Measurements from ENCODE around the gene EGFLAM.

Gene EGFLAM

DNA sequence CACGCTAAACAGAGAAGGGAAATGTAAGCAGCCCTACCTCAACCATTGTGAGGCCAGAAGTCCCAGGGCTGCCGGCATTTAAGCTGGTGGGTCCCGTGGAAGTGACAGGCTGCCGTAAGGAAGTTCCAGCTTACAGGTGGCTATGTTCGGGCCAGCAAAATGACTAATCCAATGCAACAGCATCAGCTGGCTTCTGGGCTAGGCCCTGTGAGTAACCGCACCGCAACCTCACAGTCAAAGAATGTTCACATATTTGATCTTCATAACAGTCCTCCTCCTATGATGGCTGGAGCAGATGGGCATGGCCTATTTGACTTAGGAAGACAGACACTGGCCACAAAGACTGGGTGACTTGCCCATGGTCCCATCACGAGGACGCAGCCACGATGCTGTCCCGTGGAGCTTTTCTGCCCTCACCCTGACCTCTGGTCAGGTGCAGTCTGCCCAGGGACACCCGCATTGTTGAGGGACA is 209.9 kb downstream of the EGFLAM start:
- no peak for DNase-seq
- Histone ChIP-seq H3K27ac (no peak overlapping the region), H3K27me3 (ENCODE audit: insufficient read depth, low read depth, severe bottlenecking) (no peaks in the 10 kb centered on the region), H3K9me3 (ENCODE audit: severe bottlenecking) (no peaks in the 10 kb centered on the region), H3K4me3 (ENCODE audit: low read depth, low read length) (no peak overlapping the region), H3K36me3 (peaks cover 31% of the 10 kb centered on the region)
- TF ChIP-seq, protein P1, sequence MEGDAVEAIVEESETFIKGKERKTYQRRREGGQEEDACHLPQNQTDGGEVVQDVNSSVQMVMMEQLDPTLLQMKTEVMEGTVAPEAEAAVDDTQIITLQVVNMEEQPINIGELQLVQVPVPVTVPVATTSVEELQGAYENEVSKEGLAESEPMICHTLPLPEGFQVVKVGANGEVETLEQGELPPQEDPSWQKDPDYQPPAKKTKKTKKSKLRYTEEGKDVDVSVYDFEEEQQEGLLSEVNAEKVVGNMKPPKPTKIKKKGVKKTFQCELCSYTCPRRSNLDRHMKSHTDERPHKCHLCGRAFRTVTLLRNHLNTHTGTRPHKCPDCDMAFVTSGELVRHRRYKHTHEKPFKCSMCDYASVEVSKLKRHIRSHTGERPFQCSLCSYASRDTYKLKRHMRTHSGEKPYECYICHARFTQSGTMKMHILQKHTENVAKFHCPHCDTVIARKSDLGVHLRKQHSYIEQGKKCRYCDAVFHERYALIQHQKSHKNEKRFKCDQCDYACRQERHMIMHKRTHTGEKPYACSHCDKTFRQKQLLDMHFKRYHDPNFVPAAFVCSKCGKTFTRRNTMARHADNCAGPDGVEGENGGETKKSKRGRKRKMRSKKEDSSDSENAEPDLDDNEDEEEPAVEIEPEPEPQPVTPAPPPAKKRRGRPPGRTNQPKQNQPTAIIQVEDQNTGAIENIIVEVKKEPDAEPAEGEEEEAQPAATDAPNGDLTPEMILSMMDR (IDR thresholded peaks at IDR 0.05; ENCODE audit: low read depth, low read length) = no peak

DNA sequence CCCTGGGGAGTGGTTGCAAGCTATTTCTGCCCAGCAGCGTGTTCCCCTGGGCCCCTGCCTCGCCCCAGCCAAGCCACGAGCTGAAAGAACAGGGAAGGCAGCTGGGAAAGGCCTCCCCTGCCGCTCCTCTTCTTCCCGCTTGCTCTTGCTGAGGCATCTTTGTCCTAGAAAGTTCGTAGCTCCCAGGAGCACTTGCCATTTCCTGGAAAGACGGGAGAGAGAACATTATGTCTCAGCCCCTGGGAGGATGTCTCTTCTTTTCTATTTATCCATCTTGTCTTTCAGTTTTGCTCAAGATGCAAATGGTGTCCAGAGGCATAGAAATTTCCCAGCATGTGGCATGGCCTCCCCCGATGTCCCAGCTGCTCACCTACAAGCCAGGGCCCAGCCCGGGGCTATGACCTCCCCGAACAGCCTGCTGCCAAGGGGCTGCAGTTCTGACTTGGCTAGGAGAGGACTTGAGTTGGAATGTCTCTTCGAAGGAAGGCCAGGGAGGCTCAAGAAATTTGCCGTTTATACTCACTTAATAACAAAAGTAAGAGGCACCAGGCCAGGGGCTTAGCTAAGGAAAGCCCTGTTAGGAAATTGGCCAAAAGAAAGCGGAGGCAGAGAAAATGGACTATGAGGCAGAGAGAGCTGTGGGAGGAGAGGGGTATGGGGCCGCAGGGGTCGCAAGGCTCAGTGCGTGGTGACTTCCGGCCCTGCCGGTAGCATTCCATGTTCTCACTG is 210.8 kb downstream of the EGFLAM start:
- H3K36me3 ChIP-seq = peaks cover 22% of the 10 kb centered on the region
- DNase-seq = no peak
- no peaks in the 10 kb centered on the region for H3K9me3 ChIP-seq (ENCODE audit: severe bottlenecking)
- TF ChIP-seq, protein P1 (IDR thresholded peaks at IDR 0.05; ENCODE audit: low read depth, low read length) = no peak
- H3K4me3 ChIP-seq (ENCODE audit: low read depth, low read length) = no peak overlapping the region
- H3K27ac ChIP-seq = no peak overlapping the region
- no peaks in the 10 kb centered on the region for H3K27me3 ChIP-seq (ENCODE audit: insufficient read depth, low read depth, severe bottlenecking)

DNA sequence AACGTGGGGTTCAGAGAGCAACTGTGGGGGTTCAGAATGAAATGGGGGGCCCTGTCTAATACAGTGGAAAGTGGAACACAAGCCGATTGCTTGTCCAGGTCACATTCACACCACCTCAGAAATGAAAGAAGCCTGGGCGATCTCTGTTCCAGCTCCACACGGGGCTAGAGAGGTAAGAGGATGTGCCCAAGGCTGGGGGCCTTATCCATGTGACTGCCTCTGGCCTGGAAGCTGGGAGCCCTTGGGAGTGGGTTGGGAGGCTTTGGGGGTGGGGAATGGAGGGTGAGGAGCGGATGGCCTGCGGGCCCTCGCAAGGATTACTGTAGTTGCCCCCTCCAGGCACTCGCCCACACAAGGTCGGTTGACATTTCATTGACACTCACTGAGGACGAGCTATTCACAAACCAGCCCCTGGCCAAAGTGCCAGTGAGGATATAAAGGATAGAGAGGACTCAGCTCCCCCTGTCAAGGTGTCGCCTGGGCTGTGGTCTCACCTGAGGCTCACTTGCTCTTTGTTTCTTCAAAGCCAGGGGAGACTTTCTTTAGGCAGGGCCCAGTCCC is 211.4 kb downstream of the EGFLAM start:
- no peak overlapping the region for H3K27ac ChIP-seq
- no peaks in the 10 kb centered on the region for H3K27me3 ChIP-seq (ENCODE audit: insufficient read depth, low read depth, severe bottlenecking)
- TF ChIP-seq, protein P1 (IDR thresholded peaks at IDR 0.05; ENCODE audit: low read depth, low read length) = no peak
- H3K4me3 ChIP-seq (ENCODE audit: low read depth, low read length) = no peak overlapping the region
- no peak for DNase-seq
- no peaks in the 10 kb centered on the region for H3K9me3 ChIP-seq (ENCODE audit: severe bottlenecking)
- H3K36me3 ChIP-seq = peaks cover 16% of the 10 kb centered on the region

DNA sequence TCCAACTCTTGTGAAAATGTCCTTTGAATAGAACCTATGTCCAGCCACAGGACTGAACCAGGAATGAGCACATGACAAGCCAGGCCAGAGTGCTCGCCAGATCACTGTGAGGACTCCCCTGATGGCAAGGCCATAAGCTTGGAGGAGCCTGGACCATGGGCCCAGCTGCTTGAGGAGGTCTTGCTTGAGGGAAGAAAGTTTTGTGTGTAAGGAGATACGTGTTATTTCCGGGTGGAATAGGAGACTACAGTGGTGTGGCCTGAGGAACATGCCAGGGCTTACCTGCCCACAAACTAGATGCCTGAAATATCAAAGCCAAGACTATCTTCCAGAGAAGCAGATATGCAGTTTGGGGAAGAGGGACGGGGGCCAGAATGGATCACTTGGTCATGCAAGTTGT is 213.3 kb downstream of the EGFLAM start:
- Histone ChIP-seq H3K4me3 (ENCODE audit: low read depth, low read length) (no peak overlapping the region), H3K27ac (no peak overlapping the region), H3K9me3 (ENCODE audit: severe bottlenecking) (no peaks in the 10 kb centered on the region), H3K27me3 (ENCODE audit: insufficient read depth, low read depth, severe bottlenecking) (no peaks in the 10 kb centered on the region), H3K36me3 (no peaks in the 10 kb centered on the region; the same call in 1 of the 2 replicates)
- DNase-seq = no peak
- TF ChIP-seq, protein P1 (IDR thresholded peaks at IDR 0.05; ENCODE audit: low read depth, low read length) = no peak

DNA sequence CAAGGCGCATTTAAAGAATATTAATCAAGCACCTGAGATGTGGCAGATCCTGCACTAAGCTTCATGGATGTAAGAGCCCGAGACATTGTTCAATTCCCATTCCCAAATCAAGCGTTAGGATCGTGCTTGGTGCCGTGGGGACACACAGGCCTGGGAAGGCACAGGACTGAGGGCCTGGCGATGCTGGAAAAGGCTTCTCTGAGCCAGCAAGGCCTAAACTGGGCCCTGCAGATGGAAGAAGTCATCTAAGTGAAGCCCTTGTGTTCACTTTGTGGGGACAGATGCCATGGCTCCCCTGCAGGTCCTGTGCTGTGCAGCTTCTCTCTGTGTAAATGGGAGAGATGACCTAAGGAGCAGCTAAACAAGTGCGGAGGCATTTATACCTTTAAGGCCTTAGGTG is 214.2 kb downstream of the EGFLAM start:
- no peak for DNase-seq
- TF ChIP-seq, protein P1 (IDR thresholded peaks at IDR 0.05; ENCODE audit: low read depth, low read length) = no peak
- H3K27ac ChIP-seq = no peak overlapping the region
- no peak overlapping the region for H3K4me3 ChIP-seq (ENCODE audit: low read depth, low read length)
- H3K27me3 ChIP-seq (ENCODE audit: insufficient read depth, low read depth, severe bottlenecking) = no peaks in the 10 kb centered on the region
- no peaks in the 10 kb centered on the region for H3K36me3 ChIP-seq
- no peaks in the 10 kb centered on the region for H3K9me3 ChIP-seq (ENCODE audit: severe bottlenecking)
